Dendritic cell treated with granulocyte-macrophage colony-stimulating factor and Interleukin-4, amounts not matched to agents 40 ng/mL and 50 ng/mL, for 4 days (primary cell): ENCODE results near the gene SUPT20HL1.
"Not testable (repeated sequence)": the region's sequence is repeated elsewhere in the genome, so short reads cannot be mapped to it uniquely, and the experiment has no call there.

Experiments used
- H3K27ac Mint-ChIP-seq: one replicate; pipeline ENCODE4 v1.8.0; 2022; ENCODE audit warnings: mild to moderate bottlenecking, mixed read lengths
- H3K27me3 Mint-ChIP-seq: one replicate; pipeline ENCODE4 v1.8.0; 2022; ENCODE audit warnings: mild to moderate bottlenecking, mixed read lengths
- H3K36me3 Mint-ChIP-seq: one replicate; pipeline ENCODE4 v1.8.0; 2022; ENCODE audit warnings: low read depth, mixed read lengths
- H3K4me1 Mint-ChIP-seq: one replicate; pipeline ENCODE4 v1.8.0; 2022; ENCODE audit warnings: low read depth, mixed read lengths
- H3K4me3 Mint-ChIP-seq: one replicate; pipeline ENCODE4 v1.8.0; 2022; ENCODE audit warnings: mild to moderate bottlenecking, moderate library complexity, mixed read lengths
- H3K9me3 Mint-ChIP-seq: one replicate; pipeline ENCODE4 v1.8.0; 2022; ENCODE audit warnings: mixed read lengths
- intact Hi-C: fragments of 100-400 bp; cut with micrococcal nuclease; formaldehyde crosslinking; loops from one replicate; pipeline ENCODE4 v1.15.0; 2022

SUPT20HL1 gene

GRCh38 chrX:24372021-24372763, 11.8 kb downstream of the SUPT20HL1 start:
- intact Hi-C loops = loop anchor here (10.0 kb wide), 1 partner anchor 107 kb away; no protein-coding TSS in a partner anchor
- Mint-ChIP-seq H3K9me3 (no peaks in the 10 kb centered on the region), H3K36me3 (no peaks in the 10 kb centered on the region), H3K4me3 (no peak overlapping the region), H3K27ac (no peak overlapping the region), H3K4me1 (peaks cover 15% of the 10 kb centered on the region), H3K27me3 (peaks cover 10% of the 10 kb centered on the region)

- no peak overlapping the region for H3K4me3 Mint-ChIP-seq
- no peaks in the 10 kb centered on the region for H3K9me3 Mint-ChIP-seq
Measured at GRCh38 chrX:24375600-24376131, 15.2 kb downstream of the SUPT20HL1 start.

GRCh38 chrX:24376403-24376802, 16.0 kb downstream of the SUPT20HL1 start:
- Mint-ChIP-seq H3K9me3 (no peaks in the 10 kb centered on the region), H3K4me1 (peaks cover 6% of the 10 kb centered on the region), H3K27me3 (peaks cover 5% of the 10 kb centered on the region), H3K4me3 (no peak overlapping the region), H3K27ac (no peak overlapping the region), H3K36me3 (no peaks in the 10 kb centered on the region)
- intact Hi-C loops = loop anchor here (10.0 kb wide), 1 partner anchor 112 kb away; no protein-coding TSS in a partner anchor

More at GRCh38 chrX:24375600-24376131, 15.2 kb downstream of the SUPT20HL1 start:
- H3K36me3 Mint-ChIP-seq = no peaks in the 10 kb centered on the region
- H3K27ac Mint-ChIP-seq = no peak overlapping the region
- intact Hi-C loops = loop anchor here (10.0 kb wide), 1 partner anchor 111 kb away; no protein-coding TSS in a partner anchor
- H3K4me1 Mint-ChIP-seq = peaks cover 13% of the 10 kb centered on the region
- H3K27me3 Mint-ChIP-seq = peaks cover 8% of the 10 kb centered on the region

GRCh38 chrX:24377195-24377594, 16.8 kb downstream of the SUPT20HL1 start:
- no peaks in the 10 kb centered on the region for H3K4me1 Mint-ChIP-seq
- intact Hi-C loops = loop anchor here (10.0 kb wide), 1 partner anchor 112 kb away; no protein-coding TSS in a partner anchor
- no peak overlapping the region for H3K27ac Mint-ChIP-seq
- H3K27me3 Mint-ChIP-seq = no peaks in the 10 kb centered on the region
- no peaks in the 10 kb centered on the region for H3K9me3 Mint-ChIP-seq
- H3K4me3 Mint-ChIP-seq = no peak overlapping the region
- H3K36me3 Mint-ChIP-seq = no peaks in the 10 kb centered on the region

GRCh38 chrX:24377911-24378468, 17.6 kb downstream of the SUPT20HL1 start:
- no peaks in the 10 kb centered on the region for H3K9me3 Mint-ChIP-seq
- no peaks in the 10 kb centered on the region for H3K36me3 Mint-ChIP-seq
- intact Hi-C loops = loop anchor here (10.0 kb wide), 1 partner anchor 113 kb away; no protein-coding TSS in a partner anchor
- no peaks in the 10 kb centered on the region for H3K27me3 Mint-ChIP-seq
- no peak overlapping the region for H3K4me3 Mint-ChIP-seq
- no peaks in the 10 kb centered on the region for H3K4me1 Mint-ChIP-seq
- no peak overlapping the region for H3K27ac Mint-ChIP-seq

- Mint-ChIP-seq H3K36me3 (no peaks in the 10 kb centered on the region), H3K27ac (no peak overlapping the region), H3K27me3 (no peaks in the 10 kb centered on the region), H3K4me1 (no peaks in the 10 kb centered on the region), H3K9me3 (no peaks in the 10 kb centered on the region), H3K4me3 (no peak overlapping the region)
- intact Hi-C loops = loop anchor here (10.0 kb wide), 1 partner anchor 114 kb away; no protein-coding TSS in a partner anchor
Measured at GRCh38 chrX:24378706-24379105, 18.3 kb downstream of the SUPT20HL1 start.

DNA sequence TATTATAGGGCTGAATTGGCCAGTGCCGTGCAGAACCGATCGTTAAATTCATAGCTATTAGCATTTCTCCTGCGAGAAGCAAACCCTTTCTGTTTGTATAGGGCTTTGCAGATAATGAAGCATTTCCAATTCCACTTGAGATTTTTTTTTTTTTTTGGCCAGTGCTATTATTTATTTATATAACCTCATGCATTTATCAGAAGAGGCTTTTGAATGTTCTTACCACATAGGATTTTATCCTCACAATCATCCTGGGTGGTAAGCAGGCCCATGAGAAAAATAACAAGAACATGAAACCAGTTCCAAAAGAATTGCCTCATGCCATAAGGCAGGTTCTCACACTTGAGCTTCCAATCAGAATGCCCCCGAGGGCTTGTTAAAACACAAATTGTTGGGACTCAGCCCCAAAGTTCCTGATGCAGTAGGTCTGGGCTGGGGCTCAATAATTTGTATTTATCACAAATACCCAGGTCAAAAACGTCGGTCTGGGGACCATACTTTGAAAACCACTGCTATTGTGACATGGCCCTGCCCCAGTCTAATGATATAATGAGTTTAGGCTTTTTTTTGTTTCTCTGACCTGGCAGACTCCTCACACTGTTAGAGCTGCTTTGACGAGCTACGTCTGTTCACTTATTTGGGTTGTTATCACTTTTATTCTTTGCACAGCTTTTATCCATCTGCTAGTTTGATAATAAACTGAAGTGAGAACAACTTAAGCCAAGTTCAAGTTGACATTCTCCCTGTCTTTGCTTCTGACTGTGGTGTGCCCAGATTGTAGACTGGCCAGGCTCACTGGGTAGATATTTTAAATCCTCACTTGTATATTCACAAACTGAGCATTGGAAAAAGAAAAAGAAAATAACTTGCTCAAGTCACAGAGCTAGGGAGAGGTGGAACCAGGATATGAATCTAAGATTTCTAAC, 20.1 kb downstream of the SUPT20HL1 start:
- Mint-ChIP-seq H3K4me3 (no peak overlapping the region), H3K4me1 (no peaks in the 10 kb centered on the region), H3K9me3 (no peaks in the 10 kb centered on the region), H3K27ac (no peak overlapping the region), H3K27me3 (peaks cover 5% of the 10 kb centered on the region), H3K36me3 (no peaks in the 10 kb centered on the region)
- intact Hi-C loops = no loop called here

- H3K27ac Mint-ChIP-seq, H3K4me3 Mint-ChIP-seq, intact Hi-C loops, H3K4me1 Mint-ChIP-seq, H3K36me3 Mint-ChIP-seq, H3K27me3 Mint-ChIP-seq, H3K9me3 Mint-ChIP-seq: not testable (repeated sequence)
Measured at GRCh38 chrX:24382315-24382714, 21.9 kb downstream of the SUPT20HL1 start.

DNA sequence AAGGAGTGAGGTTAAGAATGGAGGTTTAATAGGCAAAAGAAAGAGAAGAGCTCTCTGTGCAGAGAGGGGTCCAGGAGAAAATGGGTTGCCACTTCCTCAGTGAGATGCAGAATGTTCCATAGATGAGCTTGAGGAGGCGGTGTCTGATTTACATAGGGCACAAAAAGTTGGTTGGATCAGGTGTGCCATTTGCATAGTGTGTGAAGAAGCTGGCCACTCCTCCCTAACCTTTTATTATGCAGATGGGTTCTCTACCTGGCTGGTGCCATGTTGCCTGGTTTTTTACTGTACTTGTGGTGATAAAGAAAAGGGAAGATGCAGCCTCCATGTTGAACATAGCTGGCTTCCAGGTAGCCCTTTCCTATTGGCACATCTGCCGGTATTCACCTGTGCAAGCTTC, 27.3 kb downstream of the SUPT20HL1 start:
- Mint-ChIP-seq H3K4me3 (no peak overlapping the region), H3K9me3 (no peaks in the 10 kb centered on the region), H3K36me3 (no peaks in the 10 kb centered on the region), H3K4me1 (no peaks in the 10 kb centered on the region), H3K27me3 (peaks cover 8% of the 10 kb centered on the region), H3K27ac (no peak overlapping the region)
- intact Hi-C loops = no loop called here

DNA sequence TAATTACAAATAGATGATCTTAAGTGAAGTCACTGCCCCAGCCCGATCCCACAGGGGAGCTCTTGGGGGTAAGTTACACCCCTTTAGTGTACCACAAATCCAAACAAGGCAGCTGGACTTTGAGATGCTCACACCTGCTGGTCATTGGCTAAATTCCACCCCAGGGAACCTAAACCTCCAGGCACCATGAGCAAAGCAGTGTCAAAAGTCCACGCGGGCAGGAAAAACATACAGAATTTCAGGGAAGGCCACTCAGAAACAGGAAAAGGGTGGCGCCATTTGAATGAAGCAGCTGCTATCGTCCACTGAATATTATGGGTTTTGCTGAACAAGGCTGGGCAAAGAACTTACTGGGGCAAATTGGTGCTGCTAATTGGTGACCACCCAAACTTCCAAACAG, 30.9 kb downstream of the SUPT20HL1 start:
- Mint-ChIP-seq H3K36me3 (no peaks in the 10 kb centered on the region), H3K4me1 (no peaks in the 10 kb centered on the region), H3K9me3 (no peaks in the 10 kb centered on the region), H3K27me3 (peaks cover 7% of the 10 kb centered on the region), H3K4me3 (no peak overlapping the region), H3K27ac (no peak overlapping the region)
- intact Hi-C loops = loop anchor here (5.0 kb wide), 1 partner anchor 134 kb away; no protein-coding TSS in a partner anchor

GRCh38 chrX:24391843-24392242, 31.4 kb downstream of the SUPT20HL1 start:
- Mint-ChIP-seq H3K4me3 (no peak overlapping the region), H3K9me3 (no peaks in the 10 kb centered on the region), H3K36me3 (no peaks in the 10 kb centered on the region)

DNA sequence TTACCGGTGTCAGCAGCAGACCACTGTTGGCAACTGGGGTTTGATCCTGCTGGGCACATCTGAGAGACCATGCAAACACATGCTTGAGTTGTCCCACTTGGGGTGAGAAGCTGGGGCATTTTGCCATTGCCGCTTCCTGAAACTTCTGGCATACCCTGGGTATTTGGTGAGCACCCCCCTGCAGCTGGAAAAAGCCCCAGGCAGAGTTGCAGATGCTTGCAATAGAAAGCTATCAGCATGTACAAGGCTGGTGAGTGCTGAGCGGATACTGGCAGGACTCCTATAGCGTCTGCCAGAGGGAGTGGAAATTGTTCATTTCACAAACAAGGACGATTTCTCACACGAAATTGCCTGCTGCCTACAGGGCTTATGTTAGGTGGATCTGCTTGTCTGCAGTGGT, 32.3 kb downstream of the SUPT20HL1 start:
- H3K4me3 Mint-ChIP-seq = no peak overlapping the region
- H3K9me3 Mint-ChIP-seq = no peaks in the 10 kb centered on the region
- no peak overlapping the region for H3K27ac Mint-ChIP-seq
- no peaks in the 10 kb centered on the region for H3K4me1 Mint-ChIP-seq
- intact Hi-C loops = loop anchor here (5.0 kb wide), 1 partner anchor 135 kb away; no protein-coding TSS in a partner anchor
- H3K36me3 Mint-ChIP-seq = no peaks in the 10 kb centered on the region
- H3K27me3 Mint-ChIP-seq = peaks cover 7% of the 10 kb centered on the region

More at GRCh38 chrX:24391843-24392242, 31.4 kb downstream of the SUPT20HL1 start:
- intact Hi-C loops = loop anchor here (5.0 kb wide), 1 partner anchor 135 kb away; no protein-coding TSS in a partner anchor
- Mint-ChIP-seq H3K4me1 (no peaks in the 10 kb centered on the region), H3K27ac (no peak overlapping the region), H3K27me3 (peaks cover 7% of the 10 kb centered on the region)

- no peaks in the 10 kb centered on the region for H3K4me1 Mint-ChIP-seq
Measured at GRCh38 chrX:24395775-24396174, 35.3 kb downstream of the SUPT20HL1 start.

More at GRCh38 chrX:24395775-24396174, 35.3 kb downstream of the SUPT20HL1 start:
- intact Hi-C loops = loop anchor here (1.0 to 5.0 kb wide), 2 partner anchors 103 to 167 kb away; no protein-coding TSS in a partner anchor
- Mint-ChIP-seq H3K36me3 (no peaks in the 10 kb centered on the region), H3K4me3 (no peak overlapping the region), H3K9me3 (no peaks in the 10 kb centered on the region), H3K27ac (no peak overlapping the region), H3K27me3 (peaks cover 7% of the 10 kb centered on the region)
